Loucy (cell line): Measurements from ENCODE around the gene BRINP2.

Experiments used
- H2AFZ ChIP-seq: fragments of 200-600 bp; sonication (generic); 2 replicates; pipeline ENCODE4 v1.6.0; 2016; ENCODE audit warnings: antibody characterized with exemption, mild to moderate bottlenecking, low read length, moderate library complexity
- H3F3A ChIP-seq: fragments of 200-600 bp; 2 replicates; pipeline ENCODE4 v1.6.0; 2016; ENCODE audit warnings: antibody characterized with exemption, low read depth, mild to moderate bottlenecking
- H3K27me3 ChIP-seq: fragments of 200-600 bp; sonication (generic); 2 replicates; pipeline ENCODE4 v1.6.1; 2014; ENCODE audit warnings: low read length, mild to moderate bottlenecking; ENCODE audit not compliant: insufficient read depth, poor library complexity, severe bottlenecking
- H3K36me3 ChIP-seq: fragments of 200-600 bp; sonication (generic); 2 replicates; pipeline ENCODE4 v1.6.1; 2016; ENCODE audit warnings: low read length; ENCODE audit not compliant: insufficient read depth
- H3K4me1 ChIP-seq: fragments of 200-600 bp; sonication (generic); 2 replicates; pipeline ENCODE4 v1.5.1; 2014; ENCODE audit warnings: low read length, mild to moderate bottlenecking; ENCODE audit not compliant: insufficient read depth, poor library complexity, severe bottlenecking
- H3K4me2 ChIP-seq: fragments of 200-600 bp; sonication (generic); 2 replicates; pipeline ENCODE4 v1.6.0; 2014; ENCODE audit warnings: antibody characterized with exemption, low read length, low read depth, mild to moderate bottlenecking; ENCODE audit not compliant: poor library complexity, severe bottlenecking
- H3K4me3 ChIP-seq: fragments of 200-600 bp; sonication (generic); 2 replicates; pipeline ENCODE4 v1.5.1; 2014; ENCODE audit warnings: low read length, mild to moderate bottlenecking, mixed read lengths; ENCODE audit not compliant: poor library complexity, severe bottlenecking
- H3K79me2 ChIP-seq: fragments of 200-600 bp; sonication (generic); 2 replicates; pipeline ENCODE4 v1.6.1; 2014; ENCODE audit warnings: low read length; ENCODE audit not compliant: insufficient read depth
- H3K9ac ChIP-seq: fragments of 200-600 bp; sonication (generic); 2 replicates; pipeline ENCODE4 v1.6.0; 2014; ENCODE audit warnings: mild to moderate bottlenecking, low read depth, low read length, moderate library complexity; ENCODE audit not compliant: poor library complexity, severe bottlenecking
- H3K9me2 ChIP-seq: fragments of 200-600 bp; sonication (generic); replicated peaks from 2 replicates; pipeline ENCODE4 v1.6.1; 2016; ENCODE audit warnings: low read depth, low read length, mixed read lengths
- H3K9me3 ChIP-seq: fragments of 200-600 bp; sonication (generic); 2 replicates; pipeline ENCODE4 v1.6.1; 2014; ENCODE audit warnings: mild to moderate bottlenecking, antibody characterized with exemption, low read length, low read depth; ENCODE audit not compliant: insufficient read depth
- H4K20me1 ChIP-seq: fragments of 200-600 bp; sonication (generic); 2 replicates; pipeline ENCODE4 v1.6.0; 2014; ENCODE audit warnings: antibody characterized with exemption, low read length, mild to moderate bottlenecking; ENCODE audit not compliant: insufficient read depth, poor library complexity, severe bottlenecking
- EZH2phosphoT487 ChIP-seq: fragments of 200-600 bp; IDR thresholded peaks from 2 replicates; pipeline ENCODE4 v1.6.1; 2018; ENCODE audit warnings: antibody characterized with exemption, mild to moderate bottlenecking, moderate library complexity, borderline replicate concordance
- TF ChIP-seq, protein P1 (sequence below): fragments of 200-600 bp; sonication (generic); conservative IDR thresholded peaks from 2 replicates; pipeline ENCODE4 v1.5.1; 2014; ENCODE audit warnings: mild to moderate bottlenecking, antibody characterized with exemption, low read length

BRINP2 gene

DNA sequence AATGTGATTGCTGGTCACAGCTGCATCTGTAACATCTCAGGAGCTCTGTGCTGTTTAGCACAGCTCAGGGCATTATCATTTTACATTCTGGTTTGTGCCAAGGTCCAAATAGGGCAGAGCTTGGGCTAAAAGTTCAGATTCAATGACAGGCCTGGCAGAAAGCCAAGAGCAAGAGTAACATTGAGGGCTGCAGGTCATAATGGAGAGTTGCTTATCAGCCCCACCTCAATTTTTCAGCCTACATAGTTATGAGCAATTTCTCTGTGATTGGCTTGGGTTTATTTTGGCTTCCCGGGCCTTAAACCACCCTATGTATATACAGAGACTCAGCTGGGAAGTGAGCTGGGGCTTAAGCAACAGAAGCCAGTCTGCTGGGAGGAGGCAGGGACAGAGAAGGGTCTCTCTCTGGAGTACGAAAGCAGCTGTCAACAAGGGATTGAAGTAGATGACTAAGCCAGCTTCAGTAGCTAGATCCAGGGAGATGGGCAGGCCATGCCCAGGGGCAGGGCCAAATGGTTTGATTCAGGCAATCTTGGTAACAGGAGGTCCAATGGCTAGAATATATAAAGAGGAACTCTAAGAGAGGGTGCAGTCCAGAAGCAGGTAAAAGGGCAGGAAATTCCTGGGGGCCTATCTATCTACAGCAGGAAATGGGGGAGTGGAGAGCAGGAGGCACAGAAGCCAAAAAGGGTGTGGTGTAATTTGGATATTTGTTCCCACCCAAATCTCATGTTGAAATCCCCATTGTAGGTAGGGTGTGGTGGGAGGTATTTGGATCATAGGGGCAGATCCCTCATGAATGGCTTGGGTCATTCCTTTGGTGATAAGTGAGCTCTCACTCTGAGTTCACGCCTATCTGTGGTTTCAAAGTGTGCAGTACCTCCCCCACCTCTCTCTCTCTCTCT lies 49.0 kb downstream of the BRINP2 start:
- Histone ChIP-seq H3K4me2 (no peak overlapping the region), H3K36me3 (no peaks in the 10 kb centered on the region), H3K79me2 (no peaks in the 10 kb centered on the region), H3F3A (no peaks in the 10 kb centered on the region), H3K9me3 (peaks cover 11% of the 10 kb centered on the region), H3K27me3 (no peaks in the 10 kb centered on the region), H4K20me1 (no peaks in the 10 kb centered on the region), H2AFZ (no peak overlapping the region), H3K4me3 (no peak overlapping the region), H3K9ac (no peak overlapping the region), H3K9me2 (no peaks in the 10 kb centered on the region), H3K4me1 (no peaks in the 10 kb centered on the region)
- TF ChIP-seq, protein P1, sequence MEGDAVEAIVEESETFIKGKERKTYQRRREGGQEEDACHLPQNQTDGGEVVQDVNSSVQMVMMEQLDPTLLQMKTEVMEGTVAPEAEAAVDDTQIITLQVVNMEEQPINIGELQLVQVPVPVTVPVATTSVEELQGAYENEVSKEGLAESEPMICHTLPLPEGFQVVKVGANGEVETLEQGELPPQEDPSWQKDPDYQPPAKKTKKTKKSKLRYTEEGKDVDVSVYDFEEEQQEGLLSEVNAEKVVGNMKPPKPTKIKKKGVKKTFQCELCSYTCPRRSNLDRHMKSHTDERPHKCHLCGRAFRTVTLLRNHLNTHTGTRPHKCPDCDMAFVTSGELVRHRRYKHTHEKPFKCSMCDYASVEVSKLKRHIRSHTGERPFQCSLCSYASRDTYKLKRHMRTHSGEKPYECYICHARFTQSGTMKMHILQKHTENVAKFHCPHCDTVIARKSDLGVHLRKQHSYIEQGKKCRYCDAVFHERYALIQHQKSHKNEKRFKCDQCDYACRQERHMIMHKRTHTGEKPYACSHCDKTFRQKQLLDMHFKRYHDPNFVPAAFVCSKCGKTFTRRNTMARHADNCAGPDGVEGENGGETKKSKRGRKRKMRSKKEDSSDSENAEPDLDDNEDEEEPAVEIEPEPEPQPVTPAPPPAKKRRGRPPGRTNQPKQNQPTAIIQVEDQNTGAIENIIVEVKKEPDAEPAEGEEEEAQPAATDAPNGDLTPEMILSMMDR, result no peak
- TF ChIP-seq EZH2phosphoT487, result no peak

- no peak overlapping the region for H2AFZ ChIP-seq
- H3K4me3 ChIP-seq, result no peak overlapping the region
- H3K9me2 ChIP-seq, result no peaks in the 10 kb centered on the region
- H3K4me2 ChIP-seq, result no peak overlapping the region
- no peaks in the 10 kb centered on the region for H3F3A ChIP-seq
- no peaks in the 10 kb centered on the region for H3K79me2 ChIP-seq
- H3K4me1 ChIP-seq, result peaks cover 5% of the 10 kb centered on the region
- H3K36me3 ChIP-seq, result no peaks in the 10 kb centered on the region
- no peaks in the 10 kb centered on the region; the same call in 1 of the 2 replicates for H3K9me3 ChIP-seq
- no peaks in the 10 kb centered on the region for H3K27me3 ChIP-seq
- TF ChIP-seq EZH2phosphoT487, result no peak
- TF ChIP-seq, protein P1, result no peak
- H3K9ac ChIP-seq, result no peak overlapping the region
- H4K20me1 ChIP-seq, result no peaks in the 10 kb centered on the region
Observed at GRCh38 chr1:177223359-177223758, 52.6 kb downstream of the BRINP2 start.

GRCh38 chr1:177227978-177228692 lies 57.4 kb downstream of the BRINP2 start:
- no peaks in the 10 kb centered on the region for H3K27me3 ChIP-seq
- no peak overlapping the region for H3K4me3 ChIP-seq
- H3K9me3 ChIP-seq, result no peaks in the 10 kb centered on the region
- no peak overlapping the region for H2AFZ ChIP-seq
- H4K20me1 ChIP-seq, result no peaks in the 10 kb centered on the region
- no peaks in the 10 kb centered on the region for H3K9me2 ChIP-seq
- TF ChIP-seq, protein P1, result no peak
- no peak for TF ChIP-seq EZH2phosphoT487
- no peaks in the 10 kb centered on the region for H3F3A ChIP-seq
- no peaks in the 10 kb centered on the region for H3K36me3 ChIP-seq
- H3K4me2 ChIP-seq, result no peak overlapping the region
- no peak overlapping the region for H3K9ac ChIP-seq
- H3K4me1 ChIP-seq, result peaks cover 5% of the 10 kb centered on the region
- H3K79me2 ChIP-seq, result no peaks in the 10 kb centered on the region
